Smooth muscle cell of bladder (primary cell): ENCODE data around the gene MBLAC2. TPM values are rescaled to one million over a fixed set of nuclear protein-coding genes. Genes with fewer than 3 reads are reported as not detected.

ENCODE experiments used
- total RNA-seq: library from RNA; depleted of rRNA; stranded (reverse); fragments of >200 nt; gene quantifications from 2 replicates; pipeline ENCODE4 v1.2.3, GENCODE V29; 2014

MBLAC2 gene
- 2.8 TPM in 2 replicates for total RNA-seq

GRCh38 chr5:90474235-90475107, at the start of gene MBLAC2, which contains the start of gene POLR3G:
TSS of gene MBLAC2 (minus strand) at chr5:90474771. CDS start at chr5:90474292, 479 bp downstream.
TSS of gene POLR3G (plus strand) at chr5:90474864. CDS start at chr5:90485568, 10,704 bp downstream.

DNA sequence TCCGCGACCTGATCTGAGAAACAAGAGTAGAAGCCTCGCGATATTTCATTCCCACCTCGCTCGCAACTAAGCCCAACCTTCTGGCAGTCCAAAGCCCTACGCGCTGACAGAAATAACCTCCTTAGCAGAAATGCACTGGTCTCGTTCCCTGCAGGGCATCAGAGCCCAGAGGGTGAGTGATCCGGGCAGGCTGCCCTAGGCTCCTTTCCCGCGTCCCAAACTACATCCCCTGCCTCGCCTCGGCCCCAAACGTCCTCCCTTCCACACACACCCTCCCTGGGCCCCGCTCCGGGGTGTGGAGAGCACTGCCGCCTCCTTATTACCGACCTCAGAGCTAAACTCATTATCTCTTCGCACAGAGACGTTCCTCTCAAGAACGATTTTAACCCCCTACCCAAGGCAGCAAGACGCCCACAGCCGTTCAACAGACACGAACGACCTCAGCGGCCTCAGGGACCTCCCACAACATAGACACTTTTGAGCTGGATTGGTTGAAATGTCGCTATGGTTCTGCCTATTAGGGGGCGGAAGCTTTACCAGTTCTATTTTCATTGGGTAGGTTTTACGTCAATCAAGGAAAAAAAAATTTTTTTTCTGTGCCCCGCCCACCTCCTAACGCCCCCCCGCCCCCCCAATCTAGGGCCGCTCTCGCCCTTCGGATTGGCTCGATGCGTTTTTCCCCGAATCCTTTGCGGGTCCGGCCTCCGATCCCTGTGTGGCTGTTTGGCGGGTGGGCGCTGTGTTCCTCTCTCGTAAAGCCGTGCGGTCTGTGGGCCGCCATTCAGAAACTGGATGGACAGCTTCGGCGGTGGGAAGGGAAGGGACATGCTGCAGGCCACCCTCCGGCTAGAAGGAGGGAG, 65.0 kb downstream of the MBLAC2 start, which contains the start of gene CETN3:
CETN3 (minus strand) TSS at position 439 of the 860 bp plus-strand sequence; CDS start at position 344, 95 bp downstream.

Other genes starting within 250 kb of the MBLAC2 start
- 8.5 and 17.1 TPM in 2 replicates for gene CETN3, start 65.0 kb downstream of the MBLAC2 start, total RNA-seq
- gene POLR3G, start 93 bp upstream of the MBLAC2 start, total RNA-seq: 2.6 and 4.6 TPM in 2 replicates
- 14.7 and 15.1 TPM in 2 replicates for gene LYSMD3, start 54.8 kb upstream of the MBLAC2 start, total RNA-seq
- 0.18 and 0.28 TPM in 2 replicates for gene ADGRV1, start 84.0 kb upstream of the MBLAC2 start, total RNA-seq